NCI-H2227 (cell line): Measurements from ENCODE around the gene CNNM3.
A peak's percentile ranks its signal among the peaks of the same experiment; 100 is the strongest.

Experiments used
- DNase-seq: peaks from one replicate; lab custom pipeline; 2025; ENCODE audit not compliant: unreplicated experiment; lab: John Stamatoyannopoulos, UW

Gene CNNM3

DNA sequence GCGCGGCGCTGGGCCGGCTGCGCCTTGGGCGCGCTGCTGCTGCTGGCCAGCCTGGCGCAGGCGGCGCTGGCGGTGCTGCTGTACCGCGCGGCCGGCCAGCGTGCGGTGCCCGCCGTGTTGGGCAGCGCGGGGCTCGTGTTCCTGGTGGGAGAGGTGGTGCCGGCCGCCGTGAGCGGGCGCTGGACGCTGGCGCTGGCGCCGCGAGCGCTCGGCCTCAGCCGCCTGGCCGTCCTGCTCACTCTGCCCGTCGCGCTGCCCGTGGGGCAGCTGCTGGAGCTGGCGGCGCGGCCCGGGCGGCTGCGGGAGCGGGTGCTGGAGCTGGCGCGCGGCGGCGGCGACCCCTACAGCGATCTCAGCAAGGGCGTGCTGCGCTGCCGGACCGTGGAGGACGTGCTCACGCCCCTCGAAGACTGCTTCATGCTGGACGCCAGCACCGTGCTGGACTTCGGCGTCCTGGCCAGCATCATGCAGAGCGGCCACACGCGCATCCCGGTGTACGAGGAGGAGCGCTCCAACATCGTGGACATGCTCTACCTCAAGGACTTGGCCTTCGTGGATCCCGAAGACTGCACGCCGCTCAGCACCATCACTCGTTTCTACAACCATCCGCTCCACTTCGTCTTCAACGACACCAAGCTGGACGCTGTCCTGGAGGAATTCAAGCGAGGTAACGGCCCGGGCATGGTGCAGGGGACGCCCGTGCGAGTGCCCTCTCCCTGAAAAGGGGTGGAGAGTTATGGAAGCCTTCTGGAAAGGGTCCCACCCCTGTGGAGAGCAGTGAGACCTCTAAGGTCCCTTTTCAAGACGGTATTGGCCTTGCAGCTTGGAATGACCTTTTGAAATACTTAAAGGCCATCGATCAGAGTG lies 1.0 kb downstream of the CNNM3 start:
- peak; percentile 66 for DNase-seq

DNA sequence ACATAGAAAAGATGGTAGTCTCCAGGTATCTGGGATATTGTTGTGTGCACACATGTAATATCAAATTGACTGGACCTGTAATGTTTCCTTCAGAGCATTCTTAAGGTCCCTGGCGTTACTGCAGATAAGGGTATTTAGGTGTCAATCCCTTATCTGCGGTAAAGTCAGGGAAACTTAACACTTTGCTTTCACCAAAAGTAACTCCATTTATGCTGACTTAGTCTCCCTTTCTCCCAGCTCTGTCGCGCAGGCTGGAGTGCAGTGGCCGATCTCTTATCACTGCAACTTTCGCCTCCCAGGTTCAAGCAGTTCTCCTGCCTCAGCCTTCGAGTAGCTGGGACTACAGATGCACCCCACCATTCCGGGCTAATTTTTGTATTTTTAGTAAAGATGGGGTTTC lies 1.8 kb downstream of the CNNM3 start:
- DNase-seq: no peak

DNA sequence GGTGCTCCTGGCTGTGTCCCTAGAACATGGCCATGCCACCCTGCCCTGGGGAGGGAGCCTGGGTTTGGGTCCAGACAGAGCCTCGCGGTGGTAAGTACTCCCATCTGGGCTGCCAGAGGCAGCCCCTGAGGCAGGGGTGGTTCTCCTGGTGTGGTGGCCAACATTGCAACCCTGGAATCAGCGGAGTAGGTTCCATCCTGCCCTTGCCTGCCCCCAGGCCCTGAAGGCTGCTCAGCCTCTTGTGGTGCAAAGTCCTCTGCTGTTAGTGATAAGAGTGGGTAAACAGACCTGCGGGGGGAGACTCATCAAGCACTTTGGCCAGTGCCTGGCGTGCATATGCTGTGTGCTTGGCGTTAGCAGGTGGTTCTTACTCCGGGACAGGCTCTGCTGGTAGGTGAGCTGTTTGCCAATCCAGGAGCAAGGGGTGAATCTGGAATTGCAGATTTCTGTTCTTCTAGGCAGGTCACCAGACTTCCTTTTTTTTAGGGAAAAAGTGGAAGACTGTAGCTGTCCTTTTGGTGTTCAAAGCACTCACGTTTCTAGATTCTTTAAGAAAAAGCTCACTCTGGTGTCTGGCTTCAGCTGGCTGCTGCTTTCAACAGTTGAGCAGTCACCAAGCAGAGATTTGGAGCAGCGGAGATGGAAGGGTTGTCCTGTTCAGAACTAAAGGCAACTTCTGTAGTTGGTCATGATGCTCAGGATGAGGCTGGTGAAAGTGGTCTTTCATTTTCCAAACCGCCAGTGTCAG lies 3.2 kb downstream of the CNNM3 start:
- peak; percentile 12 for DNase-seq

DNA sequence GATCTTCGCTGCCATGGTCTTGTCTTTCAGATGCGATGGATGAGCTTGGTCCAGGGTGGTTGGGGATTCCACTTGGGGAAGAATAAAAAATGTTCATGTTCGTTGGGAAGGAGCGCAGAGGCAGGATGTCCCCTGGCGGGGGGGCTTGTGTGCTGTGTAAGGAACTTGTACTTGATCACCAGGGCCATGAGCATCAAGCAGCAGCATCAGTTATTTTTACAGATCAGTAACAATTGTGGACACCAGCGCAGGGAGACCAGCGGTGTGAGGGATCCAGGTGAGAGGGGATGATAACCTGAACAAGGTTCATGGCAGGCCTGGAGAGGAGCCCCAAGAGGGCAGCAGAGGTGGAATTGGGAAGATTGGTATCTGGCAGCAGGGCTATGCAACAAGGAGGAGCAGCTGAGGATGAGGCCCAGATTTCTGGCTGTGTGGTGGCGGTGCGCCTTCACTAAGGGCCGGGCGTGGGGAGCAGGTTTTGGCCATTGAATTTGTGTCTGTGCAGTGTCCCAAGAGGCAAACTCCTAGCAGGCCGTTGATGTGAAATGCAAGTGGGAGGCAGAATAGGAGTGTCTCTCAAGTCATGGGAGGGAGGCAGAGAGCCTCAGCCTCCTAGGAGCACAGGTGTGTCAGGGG lies 3.9 kb downstream of the CNNM3 start:
- no peak for DNase-seq

DNA sequence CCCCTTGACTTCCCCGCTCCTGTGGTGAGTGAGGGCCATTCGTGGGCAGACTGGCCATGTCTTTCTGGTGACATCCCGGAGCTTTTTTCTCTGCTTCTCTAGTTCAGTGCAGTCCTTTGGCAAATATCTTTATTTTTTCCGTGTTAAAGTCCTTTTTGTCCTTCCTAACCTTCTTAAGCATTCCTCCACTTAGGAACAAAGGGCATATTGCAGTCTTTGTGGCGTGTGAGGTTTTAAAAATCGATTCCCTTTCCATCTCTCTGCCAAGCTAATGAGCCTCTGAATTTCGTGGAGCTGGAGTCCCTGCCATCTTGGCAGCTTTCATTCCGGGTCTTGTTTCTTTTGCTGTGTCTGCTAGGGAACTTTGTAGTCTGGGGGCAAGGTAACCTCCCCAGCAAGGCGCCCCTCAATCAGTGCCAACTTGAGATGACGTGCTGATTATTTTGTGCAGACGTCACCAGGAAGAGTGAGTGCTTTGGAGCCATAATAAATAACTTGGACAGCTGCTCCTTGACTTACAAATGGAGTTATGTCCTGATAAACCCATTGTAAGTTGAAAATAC lies 5.1 kb downstream of the CNNM3 start:
- peak; percentile 15 for DNase-seq

DNA sequence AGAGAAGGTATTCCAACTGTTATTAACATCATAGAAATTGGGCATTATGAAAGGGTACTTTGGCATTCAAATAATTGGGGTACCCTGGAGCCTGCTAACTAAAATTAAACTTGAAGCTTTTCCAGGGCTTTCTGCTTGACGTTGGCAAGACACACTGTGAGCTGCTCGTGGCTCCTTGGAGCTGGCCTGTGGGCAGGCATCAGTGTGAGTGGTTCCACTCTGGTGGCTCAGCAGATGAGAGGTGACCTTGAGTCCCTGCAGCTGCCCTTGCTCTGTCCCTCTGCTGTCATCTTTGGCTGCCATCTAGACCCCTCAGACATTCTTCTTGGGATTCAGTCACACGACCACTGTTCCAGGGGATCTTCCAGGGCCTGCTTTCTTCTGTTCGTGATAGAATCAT lies 6.7 kb downstream of the CNNM3 start:
- DNase-seq: no peak

DNA sequence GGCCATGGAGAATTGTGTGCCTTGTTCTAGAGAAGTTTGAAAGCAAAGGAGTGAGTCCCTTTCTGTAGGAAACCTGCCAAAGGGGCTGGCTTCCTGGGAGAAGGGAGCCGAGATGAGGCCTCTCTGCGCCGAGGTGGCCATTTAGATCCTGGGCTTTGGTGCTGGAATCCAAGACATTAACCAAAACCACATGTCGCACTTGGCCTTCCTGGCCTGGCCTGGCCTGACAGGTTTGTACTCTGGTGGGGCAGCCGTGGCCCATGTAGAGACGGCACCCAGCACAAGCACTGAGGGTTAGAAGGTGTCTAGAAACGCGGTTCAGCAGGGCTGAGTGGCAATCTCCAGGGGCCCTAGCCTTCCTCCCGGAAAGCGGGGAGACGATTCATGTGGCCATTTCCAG lies 7.1 kb downstream of the CNNM3 start:
- no peak for DNase-seq

DNA sequence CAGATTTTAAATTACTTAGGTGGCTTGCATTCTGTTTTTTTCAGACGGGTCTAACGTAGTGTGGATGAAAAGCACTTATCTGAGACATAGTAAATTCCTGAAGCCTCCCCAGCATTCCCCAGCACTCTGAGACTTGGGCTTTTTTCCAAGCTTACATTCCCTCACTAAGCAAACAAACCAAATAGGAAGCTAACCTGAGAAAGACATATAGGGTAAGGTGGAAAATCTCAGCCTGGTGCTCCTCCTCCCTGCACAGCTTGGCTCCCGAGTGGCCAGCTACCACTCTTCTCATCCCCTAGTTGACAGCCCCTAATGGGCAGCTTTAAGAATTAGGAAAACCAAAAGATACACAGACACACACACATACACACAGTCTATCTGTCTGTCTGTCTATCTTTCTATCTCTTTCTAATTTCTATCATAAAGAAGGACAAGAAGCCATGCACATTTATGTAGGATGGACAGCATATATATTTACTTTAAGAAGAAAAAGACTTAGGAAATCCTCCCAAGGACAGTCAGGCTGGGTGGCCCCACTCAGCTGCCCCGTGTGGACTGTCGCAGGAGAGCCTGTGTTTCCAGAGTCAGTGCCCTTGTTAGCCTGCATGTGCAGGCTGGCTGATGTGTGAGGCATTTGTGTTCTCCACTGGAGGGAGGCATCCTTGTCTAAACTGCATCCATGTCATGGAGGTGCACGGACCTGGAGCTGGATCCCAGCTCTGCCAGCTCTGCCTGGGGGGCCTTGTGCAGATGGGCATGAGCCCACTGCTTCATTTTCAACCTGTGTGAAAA lies 8.2 kb downstream of the CNNM3 start:
- DNase-seq: no peak

DNA sequence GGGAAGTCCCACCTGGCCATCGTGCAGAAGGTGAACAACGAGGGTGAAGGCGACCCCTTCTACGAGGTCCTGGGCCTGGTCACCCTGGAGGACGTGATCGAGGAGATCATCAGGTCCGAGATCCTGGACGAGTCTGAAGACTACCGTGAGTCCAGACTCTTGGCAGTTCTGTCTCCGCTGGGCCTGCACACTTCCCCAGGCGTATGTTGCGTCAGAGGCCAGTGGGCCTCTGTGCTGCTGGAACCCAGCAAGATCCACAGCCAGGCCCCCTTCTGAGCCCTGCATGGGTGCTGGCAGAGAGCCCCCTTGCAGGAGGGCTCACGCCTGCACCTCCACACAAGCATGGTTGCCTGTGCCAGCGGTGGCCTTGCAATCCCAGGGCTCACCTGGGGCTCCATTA lies 9.0 kb downstream of the CNNM3 start:
- no peak for DNase-seq

DNA sequence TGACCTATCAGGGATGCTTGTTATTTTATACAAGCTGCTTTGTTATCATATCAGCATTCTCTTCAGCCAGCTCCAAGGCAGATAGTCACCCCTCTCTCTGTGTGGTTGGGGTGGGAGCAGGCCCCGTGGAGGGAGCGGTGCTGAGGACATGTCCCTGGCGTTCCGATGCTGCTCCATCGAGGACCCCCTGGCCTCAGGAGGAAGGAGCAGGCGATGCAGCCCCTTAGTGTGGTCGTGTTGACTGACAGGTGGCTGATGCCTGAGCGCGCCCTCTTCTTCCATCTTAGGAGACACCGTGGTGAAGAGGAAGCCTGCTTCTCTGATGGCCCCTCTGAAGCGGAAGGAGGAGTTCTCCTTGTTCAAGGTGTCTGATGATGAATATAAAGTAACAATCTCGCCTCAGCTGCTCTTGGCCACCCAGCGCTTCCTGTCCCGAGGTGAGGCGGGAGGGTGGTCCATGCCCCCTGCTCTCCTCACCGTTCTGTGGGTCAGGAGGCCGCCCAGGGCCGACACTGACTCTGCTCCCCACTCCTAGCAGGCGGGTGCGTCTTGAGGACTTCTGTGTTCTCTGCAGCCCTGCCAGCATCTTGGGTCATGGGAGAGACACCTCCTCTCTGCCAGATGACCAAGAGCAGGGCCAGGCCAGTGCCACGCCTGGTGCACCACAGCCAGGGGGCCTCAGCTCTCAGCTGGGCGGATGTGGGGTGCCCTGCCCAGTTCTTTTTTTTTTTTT lies 10.6 kb downstream of the CNNM3 start:
- no peak for DNase-seq

DNA sequence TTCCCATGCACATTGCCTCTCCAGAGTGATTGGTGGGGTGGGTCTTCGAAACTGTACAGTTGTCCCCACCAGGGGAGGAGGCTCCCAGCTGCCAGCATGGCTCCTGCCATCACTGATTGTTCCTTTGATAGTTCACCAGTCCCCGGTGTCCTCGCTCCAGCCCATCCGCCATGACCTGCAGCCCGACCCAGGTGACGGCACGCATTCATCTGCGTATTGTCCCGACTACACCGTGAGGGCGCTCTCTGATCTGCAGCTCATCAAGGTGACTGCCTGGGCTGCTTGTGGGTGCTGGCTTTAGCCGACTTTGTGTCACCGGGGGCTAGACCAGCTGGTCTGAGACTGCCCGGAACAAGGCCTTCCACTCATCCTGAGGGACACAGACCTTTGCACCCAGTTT lies 12.4 kb downstream of the CNNM3 start:
- no peak for DNase-seq

DNA sequence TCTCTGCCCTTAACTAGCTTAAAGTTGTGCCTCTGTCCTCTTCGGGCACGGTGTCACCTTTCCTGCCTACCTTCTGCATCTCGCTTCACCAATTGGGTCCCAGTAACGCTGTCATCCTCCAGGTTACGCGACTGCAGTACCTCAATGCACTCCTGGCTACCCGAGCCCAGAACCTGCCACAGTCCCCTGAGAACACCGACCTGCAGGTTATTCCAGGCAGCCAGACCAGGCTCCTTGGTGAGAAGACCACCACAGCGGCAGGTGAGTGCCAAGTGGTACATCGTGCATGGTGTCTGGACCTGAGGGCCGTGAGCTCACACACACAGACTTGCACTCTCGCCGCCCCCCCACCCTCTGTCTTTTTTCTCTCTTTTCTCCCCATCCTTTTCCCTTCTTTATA lies 12.8 kb downstream of the CNNM3 start:
- no peak for DNase-seq

DNA sequence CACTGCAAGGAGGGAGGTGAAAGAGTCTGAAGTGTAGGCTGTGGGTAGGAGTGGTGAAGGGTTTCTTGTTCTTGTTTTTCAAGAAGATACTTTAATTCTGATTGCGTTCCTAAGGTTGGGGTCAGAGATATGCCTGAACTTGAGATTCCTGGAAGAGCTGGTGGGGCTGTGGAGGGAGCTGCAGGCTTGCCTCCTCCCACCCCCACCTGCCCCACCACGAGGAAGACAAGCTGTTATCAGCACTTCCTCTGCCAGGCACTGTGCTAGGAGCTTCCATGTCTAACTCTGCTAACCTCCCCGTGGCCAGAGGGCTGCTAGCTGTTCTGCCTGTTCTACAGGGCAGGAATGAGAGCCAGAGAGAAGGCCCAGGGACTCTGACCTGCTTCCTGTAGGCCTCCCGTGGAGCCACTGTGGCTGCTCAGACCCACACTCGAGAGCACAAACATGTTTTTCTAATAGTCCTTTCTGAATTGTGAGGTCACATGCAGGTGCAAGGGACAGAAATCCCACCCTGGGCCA lies 14.0 kb downstream of the CNNM3 start:
- no peak for DNase-seq

DNA sequence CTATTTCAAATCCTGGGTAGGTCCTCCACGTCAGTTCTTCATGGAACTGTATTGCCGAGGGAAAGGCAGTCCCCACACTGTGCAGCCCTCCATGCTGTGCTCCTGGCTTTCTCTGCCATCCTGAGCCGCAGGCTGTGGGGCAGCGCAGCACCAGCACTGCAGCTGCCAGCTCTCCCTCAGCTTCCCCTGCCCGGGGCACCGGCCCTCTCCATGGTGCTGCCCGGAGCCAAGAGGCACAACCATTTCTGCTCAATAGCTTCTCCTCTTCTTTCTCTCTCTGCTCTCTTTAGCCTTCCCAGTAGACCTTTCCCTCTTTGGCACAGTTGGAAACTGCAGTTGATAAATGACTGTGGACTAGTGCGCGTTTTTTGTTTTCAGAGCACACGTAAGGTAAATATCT lies 15.6 kb downstream of the CNNM3 start:
- no peak for DNase-seq

DNA sequence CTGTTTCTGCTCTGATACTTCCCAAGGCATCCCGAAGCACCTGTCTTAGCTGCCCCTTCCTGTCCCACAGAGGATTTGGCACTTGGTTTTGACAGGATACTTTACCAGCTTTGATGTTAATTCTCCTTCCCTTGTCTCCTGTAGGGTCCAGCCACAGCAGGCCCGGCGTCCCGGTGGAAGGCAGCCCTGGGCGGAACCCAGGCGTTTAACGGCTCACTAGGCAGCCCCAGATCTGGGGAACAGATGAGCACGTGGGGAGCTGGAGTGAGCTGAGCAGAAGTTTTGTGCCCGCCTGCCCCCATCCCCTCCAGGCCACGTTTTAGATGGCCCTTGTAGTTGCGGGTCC lies 16.3 kb downstream of the CNNM3 start:
- no peak for DNase-seq

DNA sequence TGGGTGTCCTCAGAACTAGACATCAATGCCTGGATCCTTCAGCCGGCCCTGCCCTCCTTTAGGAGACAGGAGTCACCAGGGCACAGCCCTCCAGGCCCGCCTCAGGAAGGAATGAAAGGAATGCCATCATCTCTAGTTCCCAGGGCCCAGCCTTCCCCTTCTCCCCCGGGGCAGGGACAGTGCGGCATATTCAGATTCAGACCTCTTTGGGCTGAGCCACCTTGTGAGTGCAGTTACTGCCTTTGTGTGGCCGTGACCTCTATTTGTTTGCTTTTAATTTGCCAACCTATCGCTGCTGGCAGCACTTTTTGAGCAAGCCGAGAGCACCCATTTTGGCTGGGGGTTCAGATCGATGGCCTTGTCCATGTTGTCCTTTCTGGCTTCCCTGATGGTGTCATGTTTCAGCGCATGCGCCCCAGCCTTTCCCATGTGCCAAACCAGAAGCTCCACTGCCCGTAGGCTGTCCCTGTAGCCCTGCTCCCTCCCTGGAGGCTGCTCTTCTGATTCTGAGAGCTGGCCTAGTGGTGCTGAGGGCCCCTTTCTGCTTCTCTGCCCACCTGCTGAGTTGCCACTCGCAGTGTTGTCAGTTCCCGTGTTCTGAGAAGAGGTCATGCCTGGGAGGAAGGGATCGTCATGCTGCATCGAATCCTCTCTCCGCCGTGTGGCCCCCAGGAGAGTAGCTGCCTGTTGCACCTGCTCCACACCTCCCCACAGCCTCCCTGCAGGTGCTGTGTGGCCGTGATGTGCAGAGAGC lies 16.9 kb downstream of the CNNM3 start:
- DNase-seq: peak; percentile 55

DNA sequence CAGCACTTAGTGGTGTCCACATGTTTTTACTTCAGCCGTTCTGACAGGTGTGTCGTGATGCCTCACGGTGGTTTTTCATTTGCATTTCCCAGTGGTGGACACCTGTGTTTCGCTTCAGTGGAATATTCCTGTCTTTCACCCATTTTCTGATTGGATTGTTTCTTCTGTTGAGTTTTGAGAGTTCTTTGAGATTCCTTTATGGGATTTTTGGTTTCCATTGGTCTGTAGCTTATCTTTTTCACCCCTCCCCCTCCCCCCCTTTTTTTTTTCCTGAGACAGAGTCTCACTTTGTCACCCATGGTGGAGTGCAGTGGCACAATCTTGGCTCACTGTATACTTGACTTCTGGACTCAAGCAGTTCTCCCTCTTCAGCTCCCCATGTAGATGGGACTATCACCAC lies 19.8 kb downstream of the CNNM3 start:
- DNase-seq: no peak

DNA sequence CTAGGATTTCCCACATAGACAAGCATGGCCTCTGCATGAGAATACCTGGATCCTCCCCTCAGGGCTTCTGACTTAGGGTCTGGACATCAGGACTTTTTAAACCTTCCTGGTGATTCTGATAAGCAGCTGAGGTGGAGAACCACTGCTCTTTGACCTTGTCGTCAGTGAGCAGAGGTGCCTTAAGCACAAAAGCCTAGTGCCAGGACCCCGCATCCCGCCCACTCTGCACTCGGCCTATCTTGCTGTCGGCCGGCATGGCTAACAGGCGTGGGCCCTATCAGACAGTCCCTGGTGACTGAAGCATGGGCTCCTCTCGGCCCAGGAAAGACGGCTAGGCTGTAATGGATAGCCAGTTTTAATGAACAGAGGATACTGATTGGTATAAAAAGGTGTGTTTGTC lies 21.5 kb downstream of the CNNM3 start:
- DNase-seq: no peak
